Ectodermal cell (in vitro differentiated cells): ENCODE data around the gene SYNGAP1.

ENCODE experiments used
- H3K27ac ChIP-seq: 2 replicates; pipeline ENCODE4 v1.7.0; 2013; ENCODE audit warnings: mild to moderate bottlenecking, low read depth, low read length; ENCODE audit not compliant: insufficient read depth, poor library complexity, severe bottlenecking
- H3K27me3 ChIP-seq: 2 replicates; pipeline ENCODE4 v1.7.0; 2013; ENCODE audit warnings: mild to moderate bottlenecking, low read length; ENCODE audit not compliant: insufficient read depth, control insufficient read depth, poor library complexity, severe bottlenecking
- H3K36me3 ChIP-seq: one replicate; pipeline ENCODE4 v1.7.0; 2013; ENCODE audit warnings: low read length; ENCODE audit not compliant: control insufficient read depth, insufficient read depth
- H3K4me1 ChIP-seq: one replicate; pipeline ENCODE4 v1.7.0; 2013; ENCODE audit warnings: low read length; ENCODE audit not compliant: control insufficient read depth, insufficient read depth
- H3K4me3 ChIP-seq: 2 replicates; pipeline ENCODE4 v1.7.0; 2013; ENCODE audit warnings: low read depth, low read length, control low read depth; ENCODE audit not compliant: insufficient read depth
- H3K9me3 ChIP-seq: 2 replicates; pipeline ENCODE4 v1.7.0; 2013; ENCODE audit warnings: mild to moderate bottlenecking, low read length, moderate library complexity; ENCODE audit not compliant: control insufficient read depth
- WGBS, 2 experiments: methylation state at CpG; one replicate each; pipeline ENCODE4 v1.1.7; 2013; ENCODE audit warnings: missing lambda C conversion rate in 2 of 2; 5-methylcytosine and 5-hydroxymethylcytosine counted together

Gene SYNGAP1

GRCh38 chr6:33424855-33425667, 5.2 kb downstream of the SYNGAP1 start:
- H3K4me3 ChIP-seq: peak overlapping the region; percentile 59
- H3K36me3 ChIP-seq: peaks cover 15% of the 10 kb centered on the region
- no peaks in the 10 kb centered on the region for H3K27me3 ChIP-seq
- H3K9me3 ChIP-seq: no peaks in the 10 kb centered on the region
- H3K4me1 ChIP-seq: peaks cover 61% of the 10 kb centered on the region
- H3K27ac ChIP-seq: peak overlapping the region; percentile 74
- WGBS, 2 experiments: 23 to 27% methylated on average over 12 of the region's 12 CpGs

- peak overlapping the region; percentile 59 for H3K4me3 ChIP-seq
- H3K9me3 ChIP-seq: no peaks in the 10 kb centered on the region
- no peaks in the 10 kb centered on the region for H3K27me3 ChIP-seq
- H3K36me3 ChIP-seq: peaks cover 15% of the 10 kb centered on the region
- peak overlapping the region; percentile 74 for H3K27ac ChIP-seq
- 2 to 3% methylated on average over 40 to 41 of the region's 43 CpGs for WGBS, 2 experiments
- peaks cover 65% of the 10 kb centered on the region for H3K4me1 ChIP-seq
These were observed 6.1 kb downstream of the SYNGAP1 start for GRCh38 chr6:33425668-33426577.

- Histone ChIP-seq H3K4me1 (peaks cover 62% of the 10 kb centered on the region), H3K27me3 (no peaks in the 10 kb centered on the region), H3K9me3 (no peaks in the 10 kb centered on the region), H3K27ac (peak overlapping the region; percentile 46), H3K4me3 (peak overlapping the region; percentile 60), H3K36me3 (peaks cover 15% of the 10 kb centered on the region)
- 22 to 26% methylated on average over 12 of the region's 12 CpGs for WGBS, 2 experiments
These were observed 7.0 kb downstream of the SYNGAP1 start for GRCh38 chr6:33426590-33427511.

DNA sequence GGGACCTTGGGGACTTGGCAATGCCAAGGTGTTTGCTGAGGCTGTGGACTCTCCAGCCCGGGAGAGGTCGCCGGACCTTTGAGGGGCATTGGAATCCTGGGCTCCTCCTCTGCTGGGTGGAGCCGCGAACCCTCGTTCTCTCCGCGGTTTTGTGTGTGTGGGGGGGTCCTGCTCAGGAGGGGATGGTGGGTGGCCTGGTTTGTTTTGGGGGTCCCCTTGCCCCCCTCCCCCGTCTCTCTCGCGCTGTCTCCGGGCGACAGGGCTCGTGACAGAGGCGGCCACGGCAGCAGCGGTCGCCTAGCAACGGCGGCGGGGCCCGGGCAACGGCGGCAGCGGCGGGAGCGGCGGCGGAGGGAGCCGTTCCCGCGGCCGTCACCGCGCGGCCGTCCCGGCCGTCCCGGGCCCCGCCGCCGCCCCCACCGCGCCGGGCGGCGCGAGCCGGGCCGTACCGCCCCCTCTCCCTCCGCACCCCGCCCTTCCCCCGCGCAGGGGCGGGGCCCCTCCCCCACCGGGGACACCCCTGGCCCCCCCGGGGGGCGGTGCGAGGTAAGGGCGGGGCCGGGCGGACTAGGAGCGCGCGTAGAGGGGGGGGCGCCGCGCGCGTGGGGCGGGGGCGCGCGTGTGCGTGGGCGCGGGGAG, 7.8 kb downstream of the SYNGAP1 start:
- Histone ChIP-seq H3K27me3 (no peaks in the 10 kb centered on the region), H3K36me3 (peaks cover 15% of the 10 kb centered on the region), H3K9me3 (no peaks in the 10 kb centered on the region), H3K4me1 (peaks cover 63% of the 10 kb centered on the region), H3K27ac (peak overlapping the region; percentile 46), H3K4me3 (peak overlapping the region; percentile 60)
- 0% methylated on average over 75 to 76 of the region's 79 CpGs for WGBS, 2 experiments

DNA sequence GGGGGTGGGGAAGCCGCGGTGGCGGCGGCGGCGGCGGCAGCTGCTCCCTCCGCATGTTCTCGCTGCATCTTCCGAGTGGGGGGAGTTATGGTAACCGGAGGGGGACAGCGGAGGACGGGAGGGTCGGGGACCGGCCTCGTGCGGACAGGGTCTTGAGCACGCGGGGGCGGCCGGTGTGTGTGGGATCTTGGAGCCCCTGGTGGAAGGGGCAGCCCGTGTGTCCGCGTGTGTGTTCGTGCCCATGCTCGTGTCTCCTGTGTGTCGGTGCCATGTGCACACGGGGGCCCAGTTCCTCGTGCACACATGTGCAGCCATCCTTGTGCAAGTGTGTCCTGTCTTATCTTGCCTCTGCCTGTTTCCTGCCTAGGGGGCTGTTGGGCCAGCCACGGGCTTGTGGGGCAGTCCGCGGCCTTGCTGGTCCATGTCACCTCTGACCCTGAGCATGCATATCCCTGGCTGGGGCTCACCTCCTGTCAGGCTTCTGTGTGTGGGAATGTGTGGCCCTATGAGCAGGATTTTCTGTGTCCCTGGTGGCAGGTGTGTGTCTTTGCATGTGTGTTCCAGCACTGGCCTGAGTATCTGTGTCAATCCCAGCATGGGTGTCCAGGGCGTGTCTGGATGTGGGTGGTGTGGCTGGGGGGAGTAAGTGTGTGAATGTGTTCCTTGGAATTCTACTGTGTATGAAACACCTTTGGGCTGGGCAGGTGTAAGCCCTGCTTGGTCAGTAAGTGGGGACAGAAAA, 8.5 kb downstream of the SYNGAP1 start:
- Histone ChIP-seq H3K9me3 (no peaks in the 10 kb centered on the region), H3K36me3 (peaks cover 11% of the 10 kb centered on the region), H3K27me3 (no peaks in the 10 kb centered on the region), H3K4me3 (peak overlapping the region; percentile 60), H3K27ac (no peak overlapping the region), H3K4me1 (peaks cover 70% of the 10 kb centered on the region)
- WGBS, 2 experiments: 18 to 19% methylated on average over 33 of the region's 33 CpGs

GRCh38 chr6:33428966-33429749, 9.3 kb downstream of the SYNGAP1 start:
- WGBS, 2 experiments: 74 to 82% methylated on average over 5 of the region's 5 CpGs

GRCh38 chr6:33429750-33430052, 9.8 kb downstream of the SYNGAP1 start:
- 90% methylated on average over 2 of the region's 2 CpGs for WGBS, 2 experiments
- H3K9me3 ChIP-seq: no peaks in the 10 kb centered on the region
- peaks cover 71% of the 10 kb centered on the region for H3K4me1 ChIP-seq
- no peak overlapping the region for H3K4me3 ChIP-seq
- no peak overlapping the region for H3K27ac ChIP-seq
- no peaks in the 10 kb centered on the region for H3K36me3 ChIP-seq
- no peaks in the 10 kb centered on the region for H3K27me3 ChIP-seq

More at GRCh38 chr6:33428966-33429749, 9.3 kb downstream of the SYNGAP1 start:
- no peaks in the 10 kb centered on the region for H3K9me3 ChIP-seq
- H3K36me3 ChIP-seq: peaks cover 4% of the 10 kb centered on the region
- no peaks in the 10 kb centered on the region for H3K27me3 ChIP-seq
- peaks cover 71% of the 10 kb centered on the region for H3K4me1 ChIP-seq
- no peak overlapping the region for H3K27ac ChIP-seq
- H3K4me3 ChIP-seq: no peak overlapping the region

- H3K4me1 ChIP-seq: peaks cover 66% of the 10 kb centered on the region
- H3K9me3 ChIP-seq: no peaks in the 10 kb centered on the region
- no peaks in the 10 kb centered on the region for H3K27me3 ChIP-seq
- 59 to 72% methylated on average over 2 of the region's 2 CpGs for WGBS, 2 experiments
- peaks cover 6% of the 10 kb centered on the region for H3K36me3 ChIP-seq
- H3K4me3 ChIP-seq: peak overlapping the region; percentile 40
- no peak overlapping the region for H3K27ac ChIP-seq
These were observed 10.5 kb downstream of the SYNGAP1 start for GRCh38 chr6:33430334-33430733.
